NK-92 (cell line): ENCODE results near the gene ERGIC3.

Experiments
- DNase-seq: peaks from one replicate; lab custom pipeline; 2025; ENCODE audit not compliant: unreplicated experiment; lab: John Stamatoyannopoulos, UW

ERGIC3 gene

DNA sequence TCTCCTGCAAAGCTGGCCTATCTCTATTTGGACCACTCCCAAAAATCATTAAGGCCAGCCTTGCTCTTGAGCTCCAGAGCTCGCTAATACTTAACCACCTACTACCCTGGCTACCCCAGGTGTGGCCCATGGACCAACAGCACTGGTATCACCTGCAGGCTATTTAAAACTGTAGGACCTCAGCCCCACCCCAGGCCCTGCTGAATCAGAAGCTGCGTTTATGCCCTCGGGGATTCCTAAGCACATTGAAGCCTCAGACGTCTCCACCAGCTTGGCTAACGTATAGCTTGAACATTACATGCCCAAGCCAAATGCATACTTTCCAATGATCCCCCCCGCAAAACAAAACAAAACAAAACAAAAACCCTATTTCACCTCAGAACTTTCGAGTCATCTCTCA is 54.0 kb downstream of the ERGIC3 start:
- DNase-seq = no peak

DNA sequence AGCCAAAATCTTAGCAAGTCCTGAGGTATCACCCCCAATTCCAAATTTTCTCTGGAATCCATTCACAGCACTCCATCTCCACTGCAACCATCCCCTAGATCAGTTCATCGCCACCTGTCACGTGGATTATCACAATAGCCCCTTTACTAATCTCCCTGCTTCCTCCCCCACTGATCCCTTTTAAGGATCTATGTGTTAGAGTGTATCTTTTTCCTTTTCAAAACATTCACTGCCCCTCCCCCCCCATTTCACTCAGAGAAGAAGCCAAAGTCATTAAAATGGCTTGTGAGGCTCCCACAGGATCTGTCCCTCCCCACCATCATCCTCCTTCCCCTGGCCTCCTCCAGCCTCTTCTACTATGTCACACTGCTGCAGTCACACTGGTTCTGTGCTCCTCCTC is 55.3 kb downstream of the ERGIC3 start:
- no peak for DNase-seq

DNA sequence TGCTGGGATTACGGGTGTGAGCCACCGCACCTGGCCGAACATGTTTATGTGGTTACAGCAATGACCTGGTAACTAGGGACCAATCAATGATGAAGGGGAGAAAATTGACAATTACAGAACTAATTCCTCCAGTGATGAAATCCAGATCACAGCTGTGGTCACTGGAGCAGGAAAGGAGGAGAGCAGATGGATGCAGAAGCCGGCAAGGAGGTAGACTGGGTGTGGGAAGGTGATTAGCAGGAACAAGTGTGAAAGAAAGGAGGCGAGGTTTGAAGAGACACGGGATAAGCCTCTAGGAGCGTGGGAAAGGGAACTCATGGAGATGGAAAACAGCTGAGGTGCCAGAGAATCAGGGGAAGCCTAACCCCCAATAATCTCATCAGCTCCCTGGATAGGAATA is 56.6 kb downstream of the ERGIC3 start:
- DNase-seq = no peak

DNA sequence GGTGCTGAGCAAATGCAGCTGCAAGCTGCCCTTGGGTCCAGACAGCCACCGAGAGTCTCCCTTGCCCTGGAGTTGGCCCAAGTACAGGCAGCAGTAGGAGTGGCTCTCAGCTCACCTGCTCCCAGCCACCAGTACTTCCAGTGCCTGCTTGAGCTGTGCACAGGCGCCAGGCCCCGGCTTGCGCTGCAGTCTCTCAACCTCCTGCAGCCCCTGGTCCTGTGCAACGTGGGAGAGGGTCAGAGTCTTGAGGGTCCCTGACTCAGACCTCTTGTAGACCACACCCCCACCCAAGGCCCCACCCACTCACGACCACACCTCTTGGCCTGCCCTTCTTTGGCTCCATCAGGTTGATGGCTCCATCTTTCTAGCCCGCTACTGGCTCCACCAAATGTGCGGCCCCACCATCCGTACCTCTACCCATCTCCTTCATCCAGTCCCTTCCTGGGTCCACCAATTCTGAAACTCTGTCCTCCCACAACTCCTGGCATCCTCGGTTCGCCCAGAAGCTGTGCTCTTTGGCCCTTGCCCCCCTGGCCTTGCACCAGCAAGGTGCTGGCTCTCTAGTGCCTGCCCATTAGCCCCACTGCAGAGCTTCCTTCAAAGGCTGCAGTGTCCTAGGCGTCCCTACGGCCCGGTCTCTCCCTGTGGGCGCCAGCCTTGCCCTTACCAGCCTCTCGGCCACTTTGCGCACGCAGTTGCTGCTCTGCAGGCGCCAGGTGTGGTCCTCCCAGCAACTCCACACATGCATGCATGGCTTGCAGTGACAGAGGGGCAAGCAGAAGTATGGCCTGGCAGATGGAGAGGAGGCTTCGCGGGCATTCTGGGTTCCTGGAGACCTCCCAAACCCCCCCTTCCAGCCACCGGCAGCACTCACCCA is 57.3 kb downstream of the ERGIC3 start:
- no peak for DNase-seq

DNA sequence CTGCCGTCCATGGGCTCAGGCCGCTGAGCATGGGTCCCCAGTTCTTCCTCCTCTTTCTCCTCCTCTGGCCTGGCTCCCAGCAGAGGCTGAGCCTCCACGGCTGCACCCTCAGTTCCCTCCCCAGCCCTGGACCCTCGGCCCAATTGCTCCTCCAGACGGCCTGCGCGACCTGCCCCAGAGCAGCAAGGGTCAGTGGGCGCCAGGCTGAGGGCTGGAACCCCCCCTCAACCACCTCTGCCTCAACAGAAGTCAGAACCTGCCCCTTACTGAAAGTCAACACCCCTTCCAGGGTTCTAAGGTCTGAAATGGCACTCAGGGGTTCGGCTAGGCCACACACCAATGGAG is 57.9 kb downstream of the ERGIC3 start:
- no peak for DNase-seq

DNA sequence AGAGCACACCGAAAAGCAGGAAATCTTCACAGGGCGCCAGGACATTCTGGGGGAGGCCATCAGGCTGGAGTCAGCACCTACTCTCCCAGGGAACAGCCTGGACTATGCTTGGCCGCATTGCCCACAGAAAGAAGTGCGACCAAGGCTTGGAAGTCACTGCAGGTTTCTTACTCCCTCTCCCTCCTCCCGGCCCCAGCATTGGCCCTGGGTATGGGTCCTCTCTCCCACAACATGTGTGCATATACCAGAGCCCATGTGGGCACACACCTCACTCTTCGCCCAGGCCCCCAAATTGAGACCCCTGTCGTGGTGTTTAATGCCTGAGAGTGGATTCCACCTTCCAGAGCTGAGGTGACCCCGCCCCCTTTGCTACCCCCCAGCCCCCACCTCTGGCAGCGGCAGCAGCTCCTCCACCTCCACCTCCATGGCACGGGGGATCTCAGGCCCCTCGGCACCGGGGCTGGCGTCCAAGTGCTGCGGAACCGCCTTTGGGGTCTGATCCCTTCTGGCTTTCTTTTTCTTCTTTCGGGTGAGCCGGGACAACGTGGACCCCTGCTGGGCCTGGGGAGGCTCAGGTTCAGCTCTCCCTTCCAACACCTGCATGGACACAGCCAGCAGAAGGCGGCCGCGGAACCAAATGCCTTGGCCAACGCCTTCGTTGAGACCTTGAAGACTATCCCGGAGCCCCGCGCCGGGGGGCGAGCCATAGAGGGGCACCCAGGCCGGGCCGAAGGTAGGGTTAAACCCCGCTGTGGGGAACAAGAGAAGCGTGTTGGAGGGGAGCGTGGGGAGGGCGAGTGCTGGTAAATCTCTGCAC is 58.5 kb downstream of the ERGIC3 start:
- DNase-seq = no peak

DNA sequence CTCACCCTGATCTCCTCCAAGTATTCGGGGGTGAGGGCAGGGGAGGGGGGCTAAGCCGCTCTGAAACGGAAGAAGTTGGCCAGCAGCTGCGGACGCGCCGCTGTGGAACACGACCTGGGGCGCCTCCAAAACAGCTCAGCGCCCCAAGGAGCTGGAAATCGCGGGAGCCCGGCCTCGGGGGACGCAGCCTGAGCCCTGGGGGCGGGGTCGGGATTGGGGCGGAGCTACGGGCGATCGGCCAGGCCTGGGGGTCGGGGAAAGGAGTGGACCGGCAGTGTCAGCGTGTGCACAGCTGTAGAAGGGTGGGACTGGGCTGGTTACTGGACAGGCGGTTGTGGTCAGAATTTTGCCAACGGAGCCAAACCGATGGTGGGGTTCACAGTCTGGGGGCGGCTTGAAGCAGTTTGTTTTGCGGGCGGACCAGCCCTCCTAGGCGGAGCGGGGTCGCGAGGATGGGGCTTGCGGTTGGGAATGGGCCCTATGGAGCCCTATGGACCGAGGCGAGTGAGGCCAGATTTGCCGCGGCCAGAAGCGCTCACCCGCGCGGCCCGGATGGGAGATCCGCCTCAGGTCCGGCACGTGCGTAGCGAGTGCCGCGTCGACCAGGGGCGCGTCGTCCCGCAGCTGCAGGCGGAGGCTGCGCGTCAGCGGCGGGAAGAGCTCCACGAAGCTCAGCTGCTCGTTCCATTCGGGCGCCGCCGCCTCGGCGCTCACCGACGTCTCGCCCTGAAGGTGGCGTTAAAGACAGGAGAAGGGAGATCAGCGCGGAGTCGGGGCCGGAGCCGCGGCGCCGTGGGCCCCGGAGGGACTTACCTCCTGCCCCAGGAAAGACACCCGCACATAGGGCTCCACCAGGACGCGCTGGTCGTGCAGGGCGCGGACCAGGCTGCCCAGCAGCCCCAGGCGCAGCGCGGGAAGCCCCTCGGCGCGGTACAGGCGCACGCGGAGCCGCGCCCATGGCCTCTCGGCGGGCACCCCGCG is 59.4 kb downstream of the ERGIC3 start:
- no peak for DNase-seq

DNA sequence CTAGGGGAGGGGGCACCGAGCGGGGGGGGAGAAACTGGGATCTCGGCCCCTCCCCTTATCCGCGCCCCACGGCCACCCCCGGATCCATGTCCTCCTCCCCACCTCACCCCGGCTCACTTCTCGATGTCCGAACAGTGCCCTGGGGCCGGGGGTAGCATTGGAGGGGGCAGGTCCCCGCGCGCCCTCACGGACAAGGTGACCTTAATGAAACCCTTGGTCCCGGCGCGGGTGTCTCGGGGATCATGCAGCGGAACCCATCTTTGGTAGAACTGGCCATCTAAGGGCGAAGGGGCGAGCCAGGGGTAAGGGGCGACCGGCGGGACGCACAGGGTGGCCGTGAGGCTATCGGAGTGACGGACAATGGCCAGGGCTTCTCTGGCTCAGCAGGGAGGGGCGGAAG is 60.1 kb downstream of the ERGIC3 start:
- no peak for DNase-seq

DNA sequence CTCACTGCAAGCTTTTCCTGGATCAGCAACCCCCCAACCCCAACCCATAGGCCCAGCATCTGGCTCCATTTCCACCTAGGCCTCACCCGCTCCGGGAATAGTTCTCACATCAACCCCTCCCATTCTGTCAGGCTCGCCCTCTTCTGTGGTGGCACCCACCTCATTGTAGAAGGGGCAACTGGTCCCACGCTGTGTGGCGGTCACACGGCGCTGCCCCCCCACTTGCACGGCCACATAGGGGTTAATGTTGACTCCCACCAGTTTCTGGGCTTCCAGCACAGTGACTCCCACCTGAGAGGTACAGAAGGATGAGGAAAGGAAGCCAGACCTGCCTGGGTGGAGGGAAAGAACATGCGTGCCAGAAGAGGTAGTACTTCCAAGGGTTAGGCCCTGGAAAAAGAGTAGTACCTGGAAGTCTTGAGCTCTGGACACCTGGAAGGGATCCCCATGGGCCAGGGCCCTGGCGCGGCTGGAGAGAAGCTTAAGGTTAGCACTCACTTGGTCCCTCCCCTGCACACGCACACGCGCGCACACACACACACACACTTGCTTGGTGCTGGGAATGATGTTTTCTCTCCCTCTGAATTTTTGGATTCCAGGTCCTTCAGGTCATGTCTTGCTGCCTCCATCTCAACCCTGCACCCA is 61.1 kb downstream of the ERGIC3 start:
- no peak for DNase-seq

DNA sequence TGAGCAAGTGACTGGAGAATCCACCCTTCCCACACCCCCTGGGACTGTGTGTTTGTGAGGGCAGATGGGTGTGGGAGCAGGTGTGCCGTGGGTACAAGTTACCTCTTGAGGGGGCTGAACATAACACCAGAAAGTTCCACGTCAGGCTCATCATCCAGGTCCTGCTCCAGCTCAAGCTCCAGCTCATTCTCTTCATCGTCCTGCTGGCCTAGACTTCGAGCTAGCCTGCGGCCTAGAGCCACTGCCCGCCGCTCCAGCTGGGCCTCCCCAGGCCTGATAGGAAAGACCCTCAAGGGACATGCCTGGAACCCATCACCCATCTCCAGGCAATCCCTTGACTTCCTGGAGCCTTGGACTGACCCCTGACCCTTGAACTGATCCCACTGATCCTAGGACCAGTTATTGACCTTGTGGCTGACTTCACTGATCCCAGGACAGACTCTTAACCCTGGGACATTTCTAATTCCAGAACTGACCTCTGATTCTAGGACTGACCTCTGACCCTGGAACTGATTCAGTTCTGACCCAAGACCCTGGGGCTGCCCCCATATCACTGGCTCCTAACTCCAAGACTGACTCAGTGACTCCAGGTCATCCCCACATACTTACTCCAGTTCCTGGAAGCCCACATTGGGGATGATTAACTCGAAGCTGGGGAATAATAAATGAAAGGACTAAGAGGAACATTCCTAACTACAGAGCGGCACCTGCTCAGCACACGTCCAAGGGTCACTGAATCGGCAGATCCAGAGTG is 62.0 kb downstream of the ERGIC3 start:
- DNase-seq = no peak

DNA sequence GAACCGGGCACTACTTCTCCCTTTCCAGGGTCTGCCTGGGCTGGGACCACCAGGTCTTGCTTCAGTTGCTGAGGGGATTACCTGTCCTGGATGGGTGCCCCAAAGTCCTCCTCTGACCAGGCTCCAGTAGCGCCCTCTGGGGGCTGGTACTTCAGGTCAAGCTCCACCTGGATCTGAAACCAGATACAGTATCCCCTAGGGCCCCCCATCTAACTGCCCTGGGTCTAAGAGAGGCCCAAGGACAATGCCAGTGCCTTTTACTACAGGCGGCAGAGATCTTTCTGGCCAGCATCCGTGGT is 62.5 kb downstream of the ERGIC3 start:
- no peak for DNase-seq

DNA sequence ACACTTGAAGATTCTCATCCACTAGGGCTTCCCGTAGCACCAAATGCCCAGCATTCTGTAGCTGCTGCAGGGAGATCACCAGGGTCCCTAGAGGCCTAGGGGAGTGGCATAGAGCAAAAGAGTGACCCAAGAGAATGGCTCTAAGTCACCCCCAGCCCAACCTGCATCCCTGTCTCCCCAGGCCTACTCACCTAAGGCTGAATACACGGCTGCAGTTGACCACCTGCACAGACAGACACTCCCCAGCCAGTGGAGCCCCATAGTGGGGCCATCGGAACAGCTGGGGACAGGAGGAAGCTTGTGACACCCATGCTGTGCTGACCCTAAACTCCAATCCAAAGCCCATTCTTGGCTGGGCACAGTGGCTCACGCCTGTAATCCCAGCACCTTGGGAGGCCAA is 64.2 kb downstream of the ERGIC3 start:
- DNase-seq = no peak
